WTC11 (cell line): ENCODE data around the gene CCDC191.

ENCODE experiments used
- CBFB ChIP-seq: sonication (generic); formaldehyde crosslinking; IDR thresholded peaks from 2 replicates; pipeline ENCODE4 v1.8.1; 2022; ENCODE audit warnings: mild to moderate bottlenecking, low read depth, missing genetic modification reagents
- CTCF ChIP-seq: fragments of 200-600 bp; IDR thresholded peaks from 2 replicates; pipeline ENCODE4 v1.8.0; 2022; ENCODE audit warnings: antibody characterized with exemption
- FOXJ3 ChIP-seq: sonication (generic); formaldehyde crosslinking; IDR thresholded peaks from 2 replicates; pipeline ENCODE4 v1.9.0; 2021; ENCODE audit warnings: missing genetic modification reagents, mild to moderate bottlenecking, borderline replicate concordance
- HMGXB4 ChIP-seq: sonication (generic); formaldehyde crosslinking; IDR thresholded peaks from 2 replicates; pipeline ENCODE4 v1.8.1; 2023; ENCODE audit warnings: mild to moderate bottlenecking, moderate library complexity, missing genetic modification reagents
- JAZF1 ChIP-seq: fragments of 250-450 bp; sonication (Bioruptor Pico); IDR thresholded peaks from 2 replicates; pipeline ENCODE4 v1.9.0; 2021; ENCODE audit warnings: moderate library complexity, mild to moderate bottlenecking, inconsistent platforms
- NR2C2 ChIP-seq: sonication (generic); formaldehyde crosslinking; IDR thresholded peaks from 2 replicates; pipeline ENCODE4 v1.8.0; 2022; ENCODE audit warnings: mild to moderate bottlenecking, missing genetic modification reagents
- USF2 ChIP-seq: sonication (generic); formaldehyde crosslinking; IDR thresholded peaks from 2 replicates; pipeline ENCODE4 v1.8.1; 2023; ENCODE audit warnings: mild to moderate bottlenecking, missing genetic modification reagents, moderate library complexity
- ZBTB43 ChIP-seq: sonication (generic); formaldehyde crosslinking; IDR thresholded peaks from 2 replicates; pipeline ENCODE4 v1.8.1; 2023; ENCODE audit warnings: mild to moderate bottlenecking, missing genetic modification reagents
- TF ChIP-seq, protein P1 (sequence below): sonication (generic); formaldehyde crosslinking; IDR thresholded peaks from 2 replicates; pipeline ENCODE4 v1.8.0; 2022; ENCODE audit warnings: mild to moderate bottlenecking, missing genetic modification reagents
- TF ChIP-seq, protein P2 (sequence below): sonication (generic); formaldehyde crosslinking; IDR thresholded peaks from 2 replicates; pipeline ENCODE4 v1.8.1; 2022; ENCODE audit warnings: low read depth, missing genetic modification reagents, borderline replicate concordance

- TF ChIP-seq CTCF: no peak
- TF ChIP-seq JAZF1: no peak
- no peak for TF ChIP-seq ZBTB43
- no peak for TF ChIP-seq HMGXB4 (CRISPR knock-in tag)
- TF ChIP-seq, protein P1, sequence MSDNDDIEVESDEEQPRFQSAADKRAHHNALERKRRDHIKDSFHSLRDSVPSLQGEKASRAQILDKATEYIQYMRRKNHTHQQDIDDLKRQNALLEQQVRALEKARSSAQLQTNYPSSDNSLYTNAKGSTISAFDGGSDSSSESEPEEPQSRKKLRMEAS (CRISPR knock-in tag): no peak
- TF ChIP-seq, protein P2, sequence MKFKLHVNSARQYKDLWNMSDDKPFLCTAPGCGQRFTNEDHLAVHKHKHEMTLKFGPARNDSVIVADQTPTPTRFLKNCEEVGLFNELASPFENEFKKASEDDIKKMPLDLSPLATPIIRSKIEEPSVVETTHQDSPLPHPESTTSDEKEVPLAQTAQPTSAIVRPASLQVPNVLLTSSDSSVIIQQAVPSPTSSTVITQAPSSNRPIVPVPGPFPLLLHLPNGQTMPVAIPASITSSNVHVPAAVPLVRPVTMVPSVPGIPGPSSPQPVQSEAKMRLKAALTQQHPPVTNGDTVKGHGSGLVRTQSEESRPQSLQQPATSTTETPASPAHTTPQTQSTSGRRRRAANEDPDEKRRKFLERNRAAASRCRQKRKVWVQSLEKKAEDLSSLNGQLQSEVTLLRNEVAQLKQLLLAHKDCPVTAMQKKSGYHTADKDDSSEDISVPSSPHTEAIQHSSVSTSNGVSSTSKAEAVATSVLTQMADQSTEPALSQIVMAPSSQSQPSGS (CRISPR knock-in tag): no peak
- no peak for TF ChIP-seq FOXJ3
- no peak for TF ChIP-seq CBFB (CRISPR knock-in tag)
- TF ChIP-seq USF2 (CRISPR knock-in tag): no peak
- TF ChIP-seq NR2C2 (CRISPR knock-in tag): no peak
Measured at GRCh38 chr3:113968986-113969385, 87.3 kb downstream of the CCDC191 start.
